Heart left ventricle (tissue), 16 donors: ENCODE results near the gene MGA. TPM values are rescaled to one million over a fixed set of nuclear protein-coding genes. Genes with fewer than 3 reads are reported as not detected.

ENCODE experiments used
- ATAC-seq, 4 donors: fragments of 200-7000 bp; cut with Tn5 transposase; one replicate each; pipeline ENCODE4 v1.9.1; 2020 to 2022; ENCODE audit warnings: moderate library complexity in 4 of 4, mild to moderate bottlenecking in 3 of 4, moderate number of reproducible peaks in 1 of 4
- DNase-seq, 5 donors: peaks; one replicate each; pipeline ENCODE4 v3.0.0-alpha.2; 2020
- H3K27ac ChIP-seq, 12 donors: fragments of 200-600 bp; sonication (generic) in 4 of 12; one replicate each; pipeline versions ENCODE4 v1.5.0 to v1.8.0; 2016 to 2022; ENCODE audit warnings: mild to moderate bottlenecking in 2 of 12
- H3K27me3 ChIP-seq, 9 donors: fragments of 200-600 bp; sonication (generic) in 2 of 9; one replicate each; pipeline versions ENCODE4 v1.5.1 to v1.8.0; 2016 to 2022; ENCODE audit warnings: mild to moderate bottlenecking in 3 of 9
- H3K36me3 ChIP-seq, 9 donors: fragments of 200-600 bp; sonication (generic) in 2 of 9; one replicate each; pipeline versions ENCODE4 v1.5.0 to v1.8.0; 2018 to 2022; ENCODE audit warnings: mild to moderate bottlenecking in 2 of 9
- H3K4me1 ChIP-seq, 12 donors: fragments of 200-600 bp; sonication (generic) in 4 of 12; one replicate each; pipeline versions ENCODE4 v1.5.0 to v1.8.0; 2016 to 2022; ENCODE audit warnings: mild to moderate bottlenecking in 3 of 12
- H3K4me3 ChIP-seq, 12 donors: fragments of 200-600 bp; sonication (generic) in 4 of 12; one replicate each; pipeline versions ENCODE4 v1.5.0 to v1.8.0; 2017 to 2022; ENCODE audit warnings: mild to moderate bottlenecking in 9 of 12, moderate library complexity in 4 of 12
- H3K9me3 ChIP-seq, 12 donors: fragments of 200-600 bp; sonication (generic) in 4 of 12; one replicate each; pipeline versions ENCODE4 v1.5.0 to v1.8.0; 2016 to 2022; ENCODE audit warnings: mild to moderate bottlenecking in 1 of 12
- POLR2A ChIP-seq, 2 donors: fragments of 450-650 bp; IDR thresholded peaks; one replicate each; pipeline ENCODE4 v1.6.1; 2017; ENCODE audit warnings: antibody characterized with exemption in 2 of 2, mild to moderate bottlenecking in 2 of 2, moderate library complexity in 2 of 2
- WGBS, 4 donors: extraction: QIAGEN DNeasy Blood & Tissue Kit in 2 of 4; methylation state at CpG; one replicate each; pipeline versions ENCODE4 v1.1.5 to v1.1.7; 2013 to 2018; 5-methylcytosine and 5-hydroxymethylcytosine counted together
- intact Hi-C, 10 donors: fragments of 100-400 bp; cut with DNase I; formaldehyde crosslinking; loops; one replicate each; pipeline versions ENCODE4 v1.11.1 to v1.14.2; 2022
- polyA plus RNA-seq, 2 donors: library from polyadenylated mRNA; stranded (reverse); fragments of 200-250 nt; gene quantifications; one replicate each; pipeline ENCODE4 v1.2.3, GENCODE V29; 2013
- total RNA-seq, 9 donors: library from RNA; depleted of rRNA in 2 of 9; stranded (reverse); fragments of >200 nt in 2 of 9; fragmentation: NEBNext Ultra II Directional in 3 of 9; extraction: Animal tissue kit (Norgen Biotek cat#: 25700) in 3 of 9; gene quantifications; one replicate each; pipeline versions ENCODE4 v1.1.0 to v1.2.4, GENCODE V29; 2016 to 2023
- TF ChIP-seq, protein P1 (sequence below), 12 donors: fragments of 200-600 bp; sonication (generic) in 4 of 12; IDR thresholded peaks; one replicate each; pipeline versions ENCODE4 v1.5.0 to v1.8.0; 2018 to 2022; ENCODE audit warnings: antibody characterized with exemption in 12 of 12, mild to moderate bottlenecking in 5 of 12
- donor health status: ischemic (EF 13 %, LVEDD 7.1; RV severe dilation, severe dysfunction).
- donor health status: healthy with polysubstance abuse.
- donor health status: DM: no; HTN: yes; CAD: no.
- donor health status: DM: no; HTN: no; CAD: no.
- donor health status: ischemic (EF 25% LVEDD 6.9; RV normal size, moderate dysfunction).
- donor health status: ischemic (EF 25% LVEDD 5.7; RV mildly dilated, moderate dysfunction).
- donor health status: healthy.
- donor health status: DM: yes; HTN: yes; CAD: no.
- donor health status: ischemic (EF 35%, LVEDD 5.7; RV mildly dilated, moderate dysfunction).
- donor health status: nonischemic (EF 11% LVEDD 7.7; RV severe dilation, severe dysfunction).
- donor health status: DM: yes; HTN: yes; CAD: no.
- donor health status: PGD.
- donor health status: ischemic (EF 29% LVEDD 5.4; RV normal size, mild dysfunction).
- donor health status: nonischemic (EF 23%, LVEDD 6.1; RV moderate dilation, normal function).

Gene MGA
- total and polyA plus RNA-seq, 11 donors, result 5.3 to 58.7 (median 34.5) TPM

DNA sequence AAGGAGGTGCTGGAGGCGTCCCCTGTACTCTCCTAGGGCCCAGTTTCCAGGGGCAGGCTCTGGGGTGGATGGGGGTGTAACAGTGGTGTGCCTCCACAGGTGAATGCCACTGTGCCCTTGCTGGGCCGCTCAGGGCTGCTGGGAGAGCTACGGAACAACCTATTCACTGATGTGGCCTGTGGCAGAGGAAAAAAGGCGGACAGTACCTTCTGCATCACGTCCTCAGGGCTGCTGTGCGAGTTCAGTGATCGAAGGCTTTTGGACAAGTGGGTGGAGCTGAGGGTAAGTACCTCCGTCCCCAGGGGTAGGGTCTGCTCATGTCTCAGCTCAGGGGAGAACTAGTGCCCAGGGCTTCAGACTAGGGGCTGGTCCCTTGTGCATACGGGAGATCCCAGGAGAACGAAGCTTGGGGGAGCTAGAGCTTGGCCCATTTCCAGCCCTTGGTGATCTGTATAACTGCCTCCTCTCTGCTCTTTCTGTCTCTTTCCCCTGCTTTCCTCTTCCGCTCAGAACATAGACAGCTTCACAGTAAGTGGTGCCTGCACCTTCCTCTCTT lies 152.7 kb downstream of the MGA start:
- no peak for TF ChIP-seq POLR2A (IDR thresholded peaks at IDR 0.05)
- TF ChIP-seq, protein P1, sequence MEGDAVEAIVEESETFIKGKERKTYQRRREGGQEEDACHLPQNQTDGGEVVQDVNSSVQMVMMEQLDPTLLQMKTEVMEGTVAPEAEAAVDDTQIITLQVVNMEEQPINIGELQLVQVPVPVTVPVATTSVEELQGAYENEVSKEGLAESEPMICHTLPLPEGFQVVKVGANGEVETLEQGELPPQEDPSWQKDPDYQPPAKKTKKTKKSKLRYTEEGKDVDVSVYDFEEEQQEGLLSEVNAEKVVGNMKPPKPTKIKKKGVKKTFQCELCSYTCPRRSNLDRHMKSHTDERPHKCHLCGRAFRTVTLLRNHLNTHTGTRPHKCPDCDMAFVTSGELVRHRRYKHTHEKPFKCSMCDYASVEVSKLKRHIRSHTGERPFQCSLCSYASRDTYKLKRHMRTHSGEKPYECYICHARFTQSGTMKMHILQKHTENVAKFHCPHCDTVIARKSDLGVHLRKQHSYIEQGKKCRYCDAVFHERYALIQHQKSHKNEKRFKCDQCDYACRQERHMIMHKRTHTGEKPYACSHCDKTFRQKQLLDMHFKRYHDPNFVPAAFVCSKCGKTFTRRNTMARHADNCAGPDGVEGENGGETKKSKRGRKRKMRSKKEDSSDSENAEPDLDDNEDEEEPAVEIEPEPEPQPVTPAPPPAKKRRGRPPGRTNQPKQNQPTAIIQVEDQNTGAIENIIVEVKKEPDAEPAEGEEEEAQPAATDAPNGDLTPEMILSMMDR (IDR thresholded peaks at IDR 0.05), result no peak
- Histone ChIP-seq H3K36me3 (peaks cover 0 to 60% (median 51%) of the 10 kb centered on the region in 9 donors), H3K4me1 (peaks cover 0 to 8% (median under 1%) of the 10 kb centered on the region in 12 donors), H3K27ac (no peak overlapping the region), H3K4me3 (no peak overlapping the region), H3K27me3 (no peaks in the 10 kb centered on the region), H3K9me3 (no peaks in the 10 kb centered on the region)
- no peak for ATAC-seq
- intact Hi-C loops, result loop anchor here in 9 of 10 donors (2.0 to 10.0 kb wide), 7 partner anchors 206 to 338 kb away; partner anchors contain the start of gene TYRO3 (in 7 of the 9)
- 90 to 93% (median 92%) methylated on average over 10 to 11 of the region's 11 CpGs for WGBS, 4 donors
- no peak for DNase-seq

DNA sequence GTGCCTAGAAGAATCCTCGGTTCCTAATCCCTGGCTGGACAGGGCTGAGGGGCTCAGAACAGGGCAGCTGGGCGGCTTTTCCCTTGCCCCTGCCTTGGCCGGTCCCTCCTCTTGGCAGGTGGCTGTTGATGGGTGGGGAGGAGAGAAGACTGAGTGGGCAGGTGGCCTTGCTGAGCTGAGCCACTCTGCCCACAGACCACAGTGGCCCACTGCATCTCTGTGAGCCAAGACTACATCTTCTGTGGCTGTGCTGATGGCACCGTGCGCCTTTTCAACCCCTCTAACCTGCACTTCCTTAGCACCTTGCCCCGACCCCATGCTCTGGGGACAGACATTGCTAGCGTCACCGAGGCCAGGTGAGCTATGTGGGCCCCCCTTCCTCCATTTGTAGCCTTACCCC lies 153.2 kb downstream of the MGA start:
- intact Hi-C loops, result loop anchor here in 9 of 10 donors (2.0 to 10.0 kb wide), 7 partner anchors 206 to 339 kb away; partner anchors contain the start of gene TYRO3 (in 7 of the 9)
- 94 to 96% (median 95%) methylated on average over 6 to 8 of the region's 8 CpGs for WGBS, 4 donors
- H3K9me3 ChIP-seq, result no peaks in the 10 kb centered on the region

DNA sequence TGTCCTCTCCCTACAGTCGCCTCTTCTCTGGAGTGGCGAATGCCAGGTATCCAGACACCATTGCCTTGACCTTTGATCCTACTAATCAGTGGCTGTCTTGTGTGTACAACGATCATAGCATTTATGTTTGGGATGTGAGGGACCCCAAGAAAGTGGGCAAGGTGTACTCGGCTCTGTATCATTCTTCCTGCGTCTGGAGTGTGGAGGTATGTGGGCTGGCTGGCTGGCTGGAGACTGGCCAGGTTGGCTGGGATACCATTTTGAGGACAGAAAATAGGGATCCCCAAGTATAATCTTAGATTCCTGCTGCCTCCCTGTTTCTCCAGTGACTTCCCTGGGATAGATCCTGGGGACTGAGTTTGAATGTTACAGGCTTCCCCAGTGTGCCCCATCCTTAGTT lies 154.3 kb downstream of the MGA start:
- intact Hi-C loops, result loop anchor here in 9 of 10 donors (5.0 to 10.0 kb wide), 6 partner anchors 207 to 340 kb away; partner anchors contain the start of gene TYRO3 (in 7 of the 9)
- Histone ChIP-seq H3K27ac (no peak overlapping the region), H3K4me1 (peaks cover 0 to 8% (median under 1%) of the 10 kb centered on the region in 12 donors), H3K9me3 (no peaks in the 10 kb centered on the region), H3K27me3 (no peaks in the 10 kb centered on the region), H3K4me3 (no peak overlapping the region), H3K36me3 (peaks cover 0 to 76% (median 68%) of the 10 kb centered on the region in 9 donors)
- no peak for ATAC-seq
- DNase-seq, result no peak
- TF ChIP-seq, protein P1 (IDR thresholded peaks at IDR 0.05), result no peak
- no peak for TF ChIP-seq POLR2A (IDR thresholded peaks at IDR 0.05)
- WGBS, 4 donors, result 89 to 93% (median 92%) methylated on average over 5 of the region's 5 CpGs

More for the DNA sequence above, 153.2 kb downstream of the MGA start:
- H3K36me3 ChIP-seq, result peaks cover 0 to 65% (median 57%) of the 10 kb centered on the region in 9 donors
- no peak overlapping the region for H3K27ac ChIP-seq
- H3K4me3 ChIP-seq, result no peak overlapping the region
- TF ChIP-seq, protein P1 (IDR thresholded peaks at IDR 0.05), result no peak
- TF ChIP-seq POLR2A (IDR thresholded peaks at IDR 0.05), result no peak
- DNase-seq, result no peak
- peaks cover 0 to 8% (median under 1%) of the 10 kb centered on the region in 12 donors for H3K4me1 ChIP-seq
- H3K27me3 ChIP-seq, result no peaks in the 10 kb centered on the region
- no peak for ATAC-seq

DNA sequence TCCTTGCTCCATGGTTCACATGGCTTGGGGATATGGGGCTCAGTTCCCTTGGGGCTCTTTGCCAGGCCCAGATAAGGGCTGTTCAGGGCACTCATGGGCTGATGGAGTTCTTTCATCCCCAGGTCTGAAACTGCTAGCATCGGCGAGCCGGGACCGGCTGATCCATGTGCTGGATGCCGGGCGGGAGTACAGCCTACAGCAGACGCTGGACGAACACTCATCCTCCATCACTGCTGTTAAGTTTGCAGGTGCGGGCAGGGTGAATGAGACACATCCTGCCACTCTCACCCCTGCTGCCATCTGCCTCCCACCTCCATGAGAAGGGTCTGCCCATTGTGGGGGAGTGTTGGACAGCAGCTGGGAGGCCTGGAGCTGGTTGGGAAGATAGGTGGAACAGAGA lies 156.6 kb downstream of the MGA start:
- Histone ChIP-seq H3K36me3 (peaks cover 0 to 97% (median 87%) of the 10 kb centered on the region in 9 donors), H3K27me3 (no peaks in the 10 kb centered on the region), H3K9me3 (no peaks in the 10 kb centered on the region), H3K4me3 (no peak overlapping the region), H3K27ac (no peak overlapping the region), H3K4me1 (no peaks in the 10 kb centered on the region)
- ATAC-seq, result no peak
- intact Hi-C loops, result loop anchor here in 6 of 10 donors (10.0 kb wide), 3 partner anchors 212 to 342 kb away; partner anchors contain the start of gene TYRO3 (in 3 of the 6)
- TF ChIP-seq POLR2A (IDR thresholded peaks at IDR 0.05), result no peak
- TF ChIP-seq, protein P1 (IDR thresholded peaks at IDR 0.05), result no peak
- WGBS, 4 donors, result 94 to 97% (median 97%) methylated on average over 8 to 9 of the region's 9 CpGs
- no peak for DNase-seq
